ENCODE data around the gene PEAR1. TPM values are rescaled to one million over a fixed set of nuclear protein-coding genes. Genes with fewer than 3 reads are reported as not detected.

PEAR1 gene
- total RNA-seq, 3 donors from 2014 or later, result 2.3 to 7.2 (median 4.6) TPM

GRCh38 chr1:156852418-156852874, 41.1 kb upstream of the PEAR1 start:
- Histone ChIP-seq H3K36me3 (ENCODE audit: low read depth) (no peaks in the 10 kb centered on the region), H3K9me3 (no peaks in the 10 kb centered on the region), H3K4me3 (no peak overlapping the region), H3K4me1 (ENCODE audit: low read depth) (no peaks in the 10 kb centered on the region)
- ATAC-seq (peak; percentile 64), DNase-seq (peak in 2 of 3 donors; percentile 51 to 57)
- intact Hi-C loops (cut with DNase I, micrococcal nuclease), result no loop called here
- TF ChIP-seq, protein P1, sequence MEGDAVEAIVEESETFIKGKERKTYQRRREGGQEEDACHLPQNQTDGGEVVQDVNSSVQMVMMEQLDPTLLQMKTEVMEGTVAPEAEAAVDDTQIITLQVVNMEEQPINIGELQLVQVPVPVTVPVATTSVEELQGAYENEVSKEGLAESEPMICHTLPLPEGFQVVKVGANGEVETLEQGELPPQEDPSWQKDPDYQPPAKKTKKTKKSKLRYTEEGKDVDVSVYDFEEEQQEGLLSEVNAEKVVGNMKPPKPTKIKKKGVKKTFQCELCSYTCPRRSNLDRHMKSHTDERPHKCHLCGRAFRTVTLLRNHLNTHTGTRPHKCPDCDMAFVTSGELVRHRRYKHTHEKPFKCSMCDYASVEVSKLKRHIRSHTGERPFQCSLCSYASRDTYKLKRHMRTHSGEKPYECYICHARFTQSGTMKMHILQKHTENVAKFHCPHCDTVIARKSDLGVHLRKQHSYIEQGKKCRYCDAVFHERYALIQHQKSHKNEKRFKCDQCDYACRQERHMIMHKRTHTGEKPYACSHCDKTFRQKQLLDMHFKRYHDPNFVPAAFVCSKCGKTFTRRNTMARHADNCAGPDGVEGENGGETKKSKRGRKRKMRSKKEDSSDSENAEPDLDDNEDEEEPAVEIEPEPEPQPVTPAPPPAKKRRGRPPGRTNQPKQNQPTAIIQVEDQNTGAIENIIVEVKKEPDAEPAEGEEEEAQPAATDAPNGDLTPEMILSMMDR (IDR thresholded peaks at IDR 0.05), result no peak

DNA sequence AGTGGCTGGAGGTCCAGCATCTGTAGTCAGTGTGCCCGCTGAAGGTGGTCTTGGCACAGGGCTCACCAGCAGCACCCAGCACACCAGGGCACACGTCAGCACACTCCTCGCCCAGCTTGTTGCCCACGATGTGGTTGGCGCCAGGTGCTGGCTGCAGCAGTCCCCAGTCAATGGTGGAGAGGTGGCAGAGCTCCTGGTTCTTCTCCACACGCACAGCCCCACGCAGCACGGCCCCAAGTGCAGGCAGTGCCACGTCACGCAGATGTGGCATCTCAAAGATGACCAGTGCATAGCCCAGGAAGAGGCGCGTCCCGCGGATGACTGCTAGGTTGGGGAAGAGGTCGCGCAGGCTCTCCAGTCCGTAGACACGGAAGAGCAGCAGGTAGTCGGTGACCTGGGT, 39.8 kb upstream of the PEAR1 start:
- ATAC-seq, result no peak
- TF ChIP-seq, protein P1 (IDR thresholded peaks at IDR 0.05), result no peak

GRCh38 chr1:156854634-156855033, 38.9 kb upstream of the PEAR1 start:
- peaks cover 5% of the 10 kb centered on the region for H3K4me1 ChIP-seq (ENCODE audit: low read depth)
- TF ChIP-seq, protein P1 (IDR thresholded peaks at IDR 0.05), result no peak
- no peak for ATAC-seq
- no peaks in the 10 kb centered on the region for H3K9me3 ChIP-seq
- no peak for DNase-seq
- H3K4me3 ChIP-seq, result no peak overlapping the region
- intact Hi-C loops (cut with DNase I, micrococcal nuclease), result no loop called here
- H3K36me3 ChIP-seq (ENCODE audit: low read depth), result no peaks in the 10 kb centered on the region

More for the DNA sequence above, 39.8 kb upstream of the PEAR1 start:
- H3K36me3 ChIP-seq (ENCODE audit: low read depth), result no peaks in the 10 kb centered on the region
- no peak for DNase-seq
- H3K4me1 ChIP-seq (ENCODE audit: low read depth), result no peaks in the 10 kb centered on the region
- H3K4me3 ChIP-seq, result no peak overlapping the region
- no peaks in the 10 kb centered on the region for H3K9me3 ChIP-seq
- intact Hi-C loops (cut with DNase I, micrococcal nuclease), result no loop called here

- TF ChIP-seq, protein P1 (IDR thresholded peaks at IDR 0.05), result no peak
- DNase-seq (no peak), ATAC-seq (no peak)
- Histone ChIP-seq H3K4me1 (ENCODE audit: low read depth) (peaks cover 17% of the 10 kb centered on the region), H3K9me3 (no peaks in the 10 kb centered on the region), H3K4me3 (no peak overlapping the region), H3K36me3 (ENCODE audit: low read depth) (no peaks in the 10 kb centered on the region)
- intact Hi-C loops (cut with DNase I, micrococcal nuclease), result no loop called here
Measured at GRCh38 chr1:156856282-156856785, 37.2 kb upstream of the PEAR1 start.

DNA sequence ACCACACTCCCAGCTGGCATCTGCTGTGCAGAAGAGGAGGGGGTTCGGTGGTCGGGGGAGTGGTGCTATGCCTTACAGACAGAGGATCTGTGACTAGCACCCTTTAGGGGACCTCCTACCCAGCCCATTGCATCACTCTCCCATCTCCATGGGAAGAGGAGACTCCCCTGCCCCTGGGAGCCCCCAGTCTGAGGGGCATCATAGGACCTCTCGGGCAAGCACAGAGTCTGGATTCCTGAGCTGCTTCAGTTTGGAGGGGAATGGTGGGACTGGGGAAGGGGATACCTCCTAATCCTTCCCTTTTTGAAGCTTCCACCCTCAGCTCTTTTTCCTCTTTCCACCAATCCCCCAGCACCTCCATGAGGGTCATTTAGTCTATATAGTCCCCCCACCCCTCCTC, 36.0 kb upstream of the PEAR1 start:
- peaks cover 17% of the 10 kb centered on the region for H3K4me1 ChIP-seq (ENCODE audit: low read depth)
- TF ChIP-seq, protein P1 (IDR thresholded peaks at IDR 0.05), result no peak
- H3K4me3 ChIP-seq, result no peak overlapping the region
- ATAC-seq (no peak), DNase-seq (no peak)
- no peaks in the 10 kb centered on the region for H3K9me3 ChIP-seq
- H3K36me3 ChIP-seq (ENCODE audit: low read depth), result no peaks in the 10 kb centered on the region
- intact Hi-C loops (cut with DNase I, micrococcal nuclease), result no loop called here

- Histone ChIP-seq H3K4me1 (ENCODE audit: low read depth) (peaks cover 17% of the 10 kb centered on the region), H3K9me3 (no peaks in the 10 kb centered on the region), H3K36me3 (ENCODE audit: low read depth) (no peaks in the 10 kb centered on the region), H3K4me3 (no peak overlapping the region)
- ATAC-seq (no peak), DNase-seq (no peak)
- TF ChIP-seq, protein P1 (IDR thresholded peaks at IDR 0.05), result no peak
- intact Hi-C loops (cut with DNase I, micrococcal nuclease), result no loop called here
Measured at GRCh38 chr1:156858555-156858956, 35.0 kb upstream of the PEAR1 start.

Data from mucosa of descending colon (tissue), 3 donors.